Breast epithelium (tissue), 3 donors: ENCODE measurements around the gene OCA2.

Experiments used
- CTCF ChIP-seq, 3 donors: fragments of 450-650 bp; IDR thresholded peaks; one replicate each; pipeline ENCODE4 v1.5.1; 2016 to 2017; ENCODE audit warnings: antibody characterized with exemption in 3 of 3, mild to moderate bottlenecking in 3 of 3, moderate library complexity in 3 of 3
- POLR2AphosphoS5 ChIP-seq, 3 donors: sonication (generic); formaldehyde crosslinking; IDR thresholded peaks; one replicate each; pipeline ENCODE4 v1.6.1; 2017; ENCODE audit warnings: antibody characterized with exemption in 3 of 3

DNA sequence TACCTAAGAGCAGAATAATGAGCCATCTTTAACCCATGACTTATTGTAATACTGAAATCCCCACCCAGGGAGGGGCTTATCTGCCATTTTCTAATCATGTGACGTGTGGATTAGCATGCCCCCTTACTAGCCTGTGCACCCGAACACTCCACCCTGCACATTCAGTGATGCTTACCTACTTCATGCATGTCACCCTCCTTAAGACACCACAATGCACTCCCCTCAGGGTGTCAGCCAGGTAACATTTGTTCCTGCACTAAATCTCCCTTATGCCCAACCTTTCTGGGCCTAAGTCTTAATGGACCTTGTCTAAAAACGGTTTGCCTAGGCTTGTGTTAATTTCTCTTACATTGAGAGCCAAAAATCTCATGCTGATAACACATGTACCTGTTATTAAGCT lies 336.6 kb downstream of the OCA2 start:
- no peak for TF ChIP-seq CTCF (IDR thresholded peaks at IDR 0.05)
- TF ChIP-seq POLR2AphosphoS5 (IDR thresholded peaks at IDR 0.05): no peak
